Measurements from ENCODE around the gene PARM1.
"Not testable (repeated sequence)": the region's sequence is repeated elsewhere in the genome, so short reads cannot be mapped to it uniquely, and the experiment has no call there.

PARM1 gene

DNA sequence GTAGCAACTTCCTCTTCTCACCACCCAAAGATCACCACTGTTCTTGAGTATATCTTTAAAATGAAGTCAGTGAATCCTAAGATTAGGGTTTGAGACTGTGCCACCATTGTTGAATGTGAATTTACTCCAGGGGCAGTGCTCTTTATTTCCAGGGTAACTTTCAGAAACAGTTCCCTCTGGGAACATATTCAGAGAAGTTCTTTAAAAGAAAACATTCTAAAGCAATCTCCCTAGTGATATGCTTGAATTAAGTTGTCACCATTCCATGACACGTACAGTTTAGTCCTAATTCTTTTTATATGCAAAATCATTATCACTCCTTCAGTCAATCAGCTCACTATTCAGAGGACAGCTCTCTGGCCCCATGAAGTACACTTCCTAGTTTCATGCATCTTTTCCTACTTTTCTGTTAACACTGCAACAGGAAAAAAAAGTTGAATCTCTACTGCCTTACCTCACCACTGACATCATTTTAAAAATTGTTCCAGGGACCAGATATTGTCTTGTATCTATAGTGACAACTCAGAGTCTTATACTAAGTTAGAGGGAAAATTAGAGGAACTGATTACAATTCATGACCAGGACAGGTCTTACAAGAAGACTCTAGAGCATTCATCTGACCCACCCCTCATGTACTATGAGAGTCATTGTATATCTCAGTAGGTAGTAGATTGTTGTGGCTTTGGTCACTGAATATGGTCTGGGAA is 49.8 kb downstream of the PARM1 start:
- no peak for DNase-seq (ENCODE audit: low read depth in 1 of 2, low spot score in 1 of 2)

DNA sequence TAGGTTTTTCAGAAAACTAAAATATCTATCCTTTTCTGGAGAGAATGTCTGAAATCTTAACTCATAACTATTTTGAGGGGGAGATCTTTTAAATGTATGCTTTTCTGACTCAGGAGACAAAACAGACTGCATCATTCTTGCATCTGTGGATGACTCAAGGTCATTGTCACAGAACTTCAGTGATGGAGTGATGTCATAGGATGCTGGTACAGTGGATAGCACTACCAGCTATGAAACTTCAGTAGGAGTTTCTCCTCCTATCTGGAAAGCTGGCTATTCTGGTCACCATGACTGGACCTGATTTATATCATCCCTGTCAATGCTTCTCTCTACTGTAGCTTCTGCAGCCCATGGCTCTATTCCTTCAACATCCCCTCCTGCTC is 50.3 kb downstream of the PARM1 start:
- DNase-seq (ENCODE audit: low read depth in 1 of 2, low spot score in 1 of 2) = no peak

DNA sequence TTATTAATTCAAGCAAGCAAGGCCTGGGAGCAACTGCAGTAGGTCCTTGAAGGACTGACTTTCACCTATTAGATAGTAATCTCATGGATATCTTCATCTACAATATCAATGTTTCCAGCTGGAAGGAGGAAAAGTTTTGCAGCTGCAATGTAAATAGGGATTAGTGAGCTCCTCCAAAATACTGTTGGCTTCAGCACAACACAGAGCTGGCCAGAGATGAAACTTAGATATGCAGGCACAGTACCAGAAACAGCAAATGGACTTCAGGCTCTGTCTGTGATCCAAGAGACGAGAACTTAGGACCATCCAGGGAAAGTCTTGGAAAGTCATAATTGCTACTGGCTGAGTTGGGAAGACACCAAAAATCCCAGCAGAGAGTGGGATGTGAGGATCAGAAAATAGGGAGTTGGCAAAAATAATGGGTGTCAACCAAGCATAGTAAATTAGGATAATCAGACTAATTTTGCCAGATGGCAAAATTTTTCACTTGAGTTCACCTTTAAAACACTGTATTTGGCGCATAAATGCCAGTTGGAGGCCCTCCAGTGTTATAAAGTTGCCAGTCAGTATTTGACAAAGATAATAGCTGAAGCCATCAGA is 57.5 kb downstream of the PARM1 start:
- DNase-seq (ENCODE audit: low read depth in 1 of 2, low spot score in 1 of 2) = no peak

DNA sequence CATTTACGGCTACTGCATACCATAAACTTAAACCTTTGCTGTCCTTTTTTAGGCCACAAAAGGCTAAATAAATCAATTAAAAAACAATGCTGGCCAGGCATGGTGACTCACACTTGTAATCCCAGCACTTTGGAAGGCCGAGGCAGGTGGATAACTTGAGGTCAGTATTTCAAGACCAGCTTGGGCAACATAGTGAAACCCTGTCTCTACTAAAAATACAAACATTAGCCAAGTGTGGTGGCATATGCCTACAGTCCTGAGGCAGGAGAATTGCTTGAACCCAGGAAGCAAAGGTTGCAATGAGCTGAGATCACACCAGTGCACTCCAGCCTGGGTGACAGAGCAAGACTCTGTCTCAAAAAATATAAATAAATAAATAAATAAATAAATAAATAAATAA is 61.5 kb downstream of the PARM1 start:
- DNase-seq (ENCODE audit: low read depth in 1 of 2, low spot score in 1 of 2) = not testable (repeated sequence)

DNA sequence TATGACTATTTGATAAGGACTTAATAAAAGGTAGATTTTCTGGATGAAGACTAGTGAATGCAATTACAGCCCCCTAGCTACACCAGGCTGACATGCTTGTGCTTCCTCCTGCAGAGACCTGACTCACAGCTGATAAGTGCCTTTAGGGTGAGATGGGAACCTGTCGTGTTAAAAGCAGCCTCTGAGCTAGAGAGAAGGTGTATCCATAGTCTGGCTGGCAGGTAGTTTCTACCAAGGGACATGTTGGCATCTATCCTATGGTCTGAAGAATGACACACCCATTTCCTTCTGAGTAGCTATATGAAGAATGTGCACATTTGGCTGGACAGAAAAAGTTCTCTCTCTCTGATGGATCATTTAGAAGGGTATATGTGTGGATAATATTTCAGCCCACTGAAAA is 64.1 kb downstream of the PARM1 start:
- DNase-seq (ENCODE audit: low read depth in 1 of 2, low spot score in 1 of 2) = no peak

DNA sequence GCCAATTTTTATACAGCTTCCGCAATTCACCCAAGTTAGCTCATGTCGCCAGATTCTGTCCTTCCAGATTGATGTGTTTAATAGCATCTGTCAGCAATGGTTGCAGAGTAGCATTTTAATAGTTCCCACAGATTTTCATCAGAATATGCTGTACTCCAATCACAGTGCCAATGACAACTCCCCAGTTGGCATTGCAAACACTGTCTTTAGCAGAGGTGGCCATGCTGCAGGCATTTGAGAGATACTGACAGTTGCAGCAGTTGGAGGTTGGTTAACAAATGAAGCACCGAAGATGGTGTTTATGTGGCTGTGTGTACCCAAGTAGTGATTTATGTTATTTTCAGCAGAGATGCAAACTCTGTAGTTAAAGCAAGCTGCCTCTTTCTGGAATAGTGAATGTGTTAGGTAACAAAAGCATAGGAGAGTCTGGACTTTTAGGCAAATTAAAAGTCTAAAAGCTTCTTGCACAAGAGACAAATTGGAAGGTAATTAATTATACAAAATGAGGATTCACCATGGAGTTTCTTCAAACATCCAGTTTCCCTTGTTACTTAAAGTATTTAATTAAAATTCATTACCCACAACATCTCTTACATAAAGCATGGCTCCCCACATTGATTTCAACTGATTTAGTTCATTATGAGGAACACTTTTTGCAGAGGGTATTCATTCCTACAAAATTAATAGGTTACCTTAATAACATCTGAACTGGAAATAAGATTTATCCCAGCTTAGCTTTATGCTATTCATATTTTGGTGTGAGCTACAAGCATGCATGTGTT is 65.2 kb downstream of the PARM1 start:
- no peak for DNase-seq (ENCODE audit: low read depth in 1 of 2, low spot score in 1 of 2)

DNA sequence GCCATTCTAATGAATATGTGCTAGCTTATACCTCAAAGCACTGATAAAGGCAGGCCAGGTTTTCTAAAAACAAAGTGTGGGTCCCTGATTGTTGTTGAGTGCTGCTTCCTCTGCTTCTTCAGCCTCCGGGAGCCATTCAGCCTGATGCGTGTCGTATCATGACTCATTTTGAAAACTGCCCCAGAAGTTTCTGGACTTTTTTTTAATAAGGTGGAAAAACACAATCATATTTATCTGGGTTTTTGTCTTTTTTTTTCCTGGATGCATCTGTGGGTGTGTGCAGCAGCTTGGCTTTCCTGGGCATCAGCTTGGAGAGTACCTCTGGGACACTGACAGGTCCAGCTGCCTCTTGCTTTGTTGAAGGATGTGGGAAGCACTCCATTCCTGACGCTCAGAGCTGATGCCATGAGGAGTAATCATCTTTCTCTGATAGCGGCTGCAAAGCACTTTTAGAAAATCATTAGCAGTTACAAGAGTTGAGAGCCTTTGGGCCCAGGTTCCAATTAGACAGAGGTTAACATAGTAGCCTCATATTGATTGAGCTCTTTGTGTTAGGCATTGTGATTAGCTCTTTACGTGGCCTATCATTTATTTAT is 66.9 kb downstream of the PARM1 start:
- no peak for DNase-seq (ENCODE audit: low read depth in 1 of 2, low spot score in 1 of 2)

DNA sequence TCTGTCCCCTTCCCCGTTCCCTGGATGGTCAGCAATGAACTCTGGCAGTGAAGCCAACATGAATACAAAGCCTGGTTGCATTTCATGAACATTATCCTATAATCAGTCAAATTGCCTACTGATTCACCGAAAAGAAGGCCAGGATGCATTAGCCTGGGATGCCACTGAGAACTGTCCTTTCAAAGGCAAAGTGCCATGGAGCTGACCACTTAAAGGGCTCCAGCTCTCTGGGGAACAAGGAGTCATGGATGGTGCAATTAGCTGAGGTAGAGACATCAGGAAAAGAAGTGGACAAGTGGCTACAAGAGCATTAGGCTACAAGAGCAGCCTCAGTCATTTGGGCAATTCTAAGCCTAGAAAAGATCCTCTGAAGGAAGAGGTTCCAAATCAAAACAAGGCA is 69.0 kb downstream of the PARM1 start:
- DNase-seq (ENCODE audit: low read depth in 1 of 2, low spot score in 1 of 2) = no peak

DNA sequence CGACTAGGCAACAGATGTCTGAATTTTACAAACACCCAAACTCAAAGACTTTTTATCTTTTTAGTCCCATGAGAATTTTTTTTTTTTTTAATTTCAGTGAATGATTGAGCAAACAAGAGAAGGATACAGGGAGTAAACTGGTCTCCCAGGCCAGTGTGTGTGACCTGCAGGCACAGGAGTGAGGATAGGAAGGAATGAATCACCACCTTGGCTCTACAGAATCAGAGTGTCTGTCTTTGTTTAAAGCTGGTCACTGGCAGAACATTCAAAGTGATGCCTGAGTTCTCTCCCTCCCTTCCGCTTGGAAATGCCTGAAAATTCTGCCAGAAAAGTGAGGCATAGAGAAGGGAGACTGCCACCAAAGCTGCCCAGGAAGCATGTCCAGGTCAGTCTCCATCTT is 69.5 kb downstream of the PARM1 start:
- DNase-seq (ENCODE audit: low read depth in 1 of 2, low spot score in 1 of 2) = no peak

DNA sequence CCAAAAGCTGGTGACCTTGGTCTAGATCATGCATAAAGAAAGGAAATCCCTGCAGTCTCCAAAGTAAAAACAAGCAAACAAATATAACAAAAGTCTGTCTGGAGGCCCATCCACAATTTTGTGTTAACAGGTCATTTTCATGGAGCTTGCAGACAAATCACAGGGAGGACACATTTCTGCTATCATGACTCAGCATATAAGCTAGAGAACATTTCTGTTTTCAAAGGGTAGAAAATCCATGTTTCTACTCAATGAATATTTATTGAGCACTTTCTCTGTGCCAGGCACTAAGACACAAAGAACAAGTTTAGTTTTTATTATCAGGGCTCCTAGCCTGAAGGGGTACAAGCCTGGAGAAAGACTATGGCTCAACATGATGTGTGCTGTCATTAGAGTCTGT is 71.1 kb downstream of the PARM1 start:
- DNase-seq (ENCODE audit: low read depth in 1 of 2, low spot score in 1 of 2) = no peak

DNA sequence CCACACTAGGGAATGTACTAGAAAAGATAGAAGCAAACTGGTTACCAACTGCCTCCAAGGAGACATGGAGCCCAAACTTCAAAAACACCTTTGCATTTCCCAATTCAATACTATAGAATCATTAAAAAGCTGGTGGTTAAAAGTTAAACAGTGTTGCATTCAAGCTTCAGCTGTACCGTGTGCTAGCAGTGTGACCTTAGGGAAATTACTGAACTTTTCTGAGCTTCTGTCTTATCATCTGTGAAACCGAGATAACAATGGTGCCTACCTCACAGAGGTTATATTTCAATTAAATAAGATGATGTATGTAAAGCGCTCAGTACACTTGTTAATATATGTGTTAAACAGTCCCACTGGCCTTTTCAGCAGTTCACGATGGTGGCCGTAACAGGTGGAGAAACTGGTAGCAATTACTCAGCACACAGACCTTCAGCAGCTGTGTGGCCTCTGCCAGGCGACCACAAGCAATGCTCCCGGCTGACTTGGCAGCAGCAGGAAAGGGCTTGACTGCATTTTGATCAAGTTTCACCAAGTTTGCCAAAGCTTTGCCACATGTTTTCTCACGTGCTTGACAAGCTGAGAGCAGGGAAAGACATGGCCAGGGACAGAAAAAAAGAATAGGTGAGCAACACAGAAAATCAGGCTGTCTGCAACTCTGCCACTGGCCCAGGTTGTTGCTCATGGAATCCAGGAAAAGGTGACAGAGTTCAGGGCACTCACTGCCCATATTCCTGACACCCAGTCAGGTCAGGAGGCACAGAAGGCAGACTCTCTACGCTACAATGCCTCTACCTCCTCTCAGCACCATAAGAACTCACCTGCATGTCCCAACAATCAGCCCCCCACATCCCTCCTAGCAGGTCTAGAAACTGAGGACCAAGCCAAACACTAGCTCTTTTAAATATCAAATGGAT is 72.1 kb downstream of the PARM1 start:
- no peak for DNase-seq (ENCODE audit: low read depth in 1 of 2, low spot score in 1 of 2)

DNA sequence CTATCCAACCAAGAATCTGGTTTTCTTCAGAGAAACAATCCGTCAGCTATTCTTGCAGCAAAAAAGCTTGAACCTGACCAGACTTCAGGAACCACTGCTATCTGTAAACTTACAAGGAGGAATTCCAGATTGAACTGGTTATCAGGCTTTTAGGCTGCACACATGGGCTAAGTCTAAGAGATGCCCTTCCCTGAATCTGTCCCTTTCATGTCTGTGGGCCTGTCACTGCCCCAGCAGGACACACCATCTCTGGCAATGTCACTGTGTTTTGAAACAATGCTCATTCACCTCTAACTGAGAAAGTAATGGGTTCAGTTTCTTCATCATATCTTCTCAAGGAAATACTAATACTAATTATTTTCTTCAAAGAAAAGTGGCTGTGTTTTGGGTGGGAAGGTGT is 72.8 kb downstream of the PARM1 start:
- DNase-seq (ENCODE audit: low read depth in 1 of 2, low spot score in 1 of 2) = no peak

DNA sequence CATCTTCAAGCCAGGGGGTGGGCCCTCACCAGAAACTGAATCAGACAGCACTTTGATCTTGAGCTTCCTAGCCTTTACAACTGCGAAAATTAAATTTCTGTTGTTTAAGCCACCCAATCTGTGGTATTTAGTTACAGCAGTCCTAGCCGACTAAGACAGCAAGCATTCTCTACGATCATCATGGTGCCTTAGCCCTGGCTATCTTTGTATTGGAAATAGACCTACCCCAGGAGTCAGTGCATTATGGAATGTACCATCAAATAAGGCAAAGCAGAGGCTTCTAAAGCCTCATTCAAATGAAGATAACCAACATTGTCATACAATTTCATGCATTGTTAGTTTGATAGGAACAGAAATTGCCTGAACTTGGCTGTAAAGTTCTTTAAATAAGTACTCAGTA is 75.0 kb downstream of the PARM1 start:
- no peak for DNase-seq (ENCODE audit: low read depth in 1 of 2, low spot score in 1 of 2)

DNA sequence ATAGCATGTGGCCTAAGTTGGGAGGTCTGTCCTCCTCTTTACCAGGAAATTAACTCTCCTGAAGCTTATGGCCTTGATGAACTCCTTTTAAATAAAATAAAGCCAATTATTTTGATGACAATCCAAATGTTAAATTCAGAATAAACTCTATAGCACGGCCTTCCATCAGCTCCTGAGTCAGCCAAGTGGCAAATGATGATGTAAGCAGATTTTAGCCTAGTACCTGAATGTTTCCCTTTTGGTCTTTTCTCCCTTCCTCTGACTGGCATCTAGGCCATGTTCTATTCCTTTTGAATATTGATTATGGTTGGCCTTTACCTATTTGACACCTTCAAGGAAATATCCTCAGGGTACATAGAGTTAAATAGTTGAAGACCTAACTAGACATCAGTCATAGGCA is 76.2 kb downstream of the PARM1 start:
- no peak for DNase-seq (ENCODE audit: low read depth in 1 of 2, low spot score in 1 of 2)

DNA sequence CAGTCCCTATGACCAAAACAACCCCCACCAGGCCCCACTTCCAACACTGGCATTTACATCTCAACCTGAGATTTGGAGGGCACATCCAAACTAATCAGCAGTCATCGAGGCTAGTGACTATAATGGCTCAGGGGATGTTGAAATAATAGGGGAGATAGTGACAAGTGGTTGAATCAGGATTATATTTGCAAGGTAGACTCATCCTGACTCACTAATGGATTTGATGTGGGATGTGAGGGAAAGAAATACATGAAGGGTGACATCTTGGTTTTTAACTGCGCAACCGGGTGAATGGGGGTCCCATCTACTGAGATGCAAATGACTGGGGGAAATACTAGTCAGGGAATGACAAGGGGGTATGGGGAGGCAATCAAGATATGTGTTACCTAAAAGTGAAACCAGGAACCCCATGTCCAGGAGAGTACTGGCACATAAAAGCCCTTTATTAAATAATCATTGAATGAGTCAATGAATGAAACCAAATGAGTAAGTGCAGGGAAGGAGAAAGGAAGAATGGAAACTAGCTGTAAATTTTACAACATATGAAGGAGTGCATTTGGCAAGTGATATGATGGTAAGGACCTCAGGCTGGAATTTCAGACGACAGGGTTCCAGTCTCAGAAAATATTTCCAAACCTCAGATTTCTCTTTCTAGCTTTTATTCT is 78.3 kb downstream of the PARM1 start:
- DNase-seq (ENCODE audit: low read depth in 1 of 2, low spot score in 1 of 2) = no peak

DNA sequence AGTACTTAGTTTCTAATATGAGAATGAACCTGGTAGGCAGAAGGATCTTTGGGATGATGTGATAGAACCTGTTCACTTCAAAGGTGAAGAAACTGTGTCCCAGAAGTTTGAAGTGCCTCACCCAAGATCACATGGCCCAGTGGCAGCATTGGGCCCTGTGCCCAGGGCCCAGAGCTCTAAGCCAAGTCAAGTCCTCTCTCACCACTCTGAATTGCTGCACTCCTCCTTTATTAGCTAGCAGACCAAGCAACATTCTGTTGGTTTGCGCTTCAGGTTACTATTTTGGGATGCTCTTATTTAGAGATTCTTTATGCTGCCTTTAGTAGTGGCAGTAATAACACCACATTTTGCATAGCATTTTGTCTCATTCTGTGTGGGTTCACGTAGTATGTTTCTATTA is 82.7 kb downstream of the PARM1 start:
- DNase-seq (ENCODE audit: low read depth in 1 of 2, low spot score in 1 of 2) = no peak

DNA sequence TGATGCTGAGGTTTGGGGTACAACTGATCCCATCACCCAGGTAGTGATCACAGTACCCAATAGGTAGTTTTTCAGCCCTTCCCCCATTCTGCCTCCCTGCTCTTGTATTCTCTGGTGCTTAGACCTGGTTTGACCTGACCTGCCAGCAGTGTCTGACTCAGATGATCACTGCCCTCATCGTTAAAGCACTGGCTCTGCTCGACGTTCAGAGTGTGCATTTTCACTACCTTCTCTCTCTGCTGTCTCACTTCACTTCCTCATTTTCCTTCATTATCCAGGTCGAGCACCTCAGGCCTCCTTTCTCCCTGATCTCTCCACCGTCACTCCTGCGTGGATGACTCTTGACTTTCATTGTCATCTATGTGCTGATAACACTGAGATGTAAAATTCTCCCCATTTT is 83.6 kb downstream of the PARM1 start:
- no peak for DNase-seq (ENCODE audit: low read depth in 1 of 2, low spot score in 1 of 2)

DNA sequence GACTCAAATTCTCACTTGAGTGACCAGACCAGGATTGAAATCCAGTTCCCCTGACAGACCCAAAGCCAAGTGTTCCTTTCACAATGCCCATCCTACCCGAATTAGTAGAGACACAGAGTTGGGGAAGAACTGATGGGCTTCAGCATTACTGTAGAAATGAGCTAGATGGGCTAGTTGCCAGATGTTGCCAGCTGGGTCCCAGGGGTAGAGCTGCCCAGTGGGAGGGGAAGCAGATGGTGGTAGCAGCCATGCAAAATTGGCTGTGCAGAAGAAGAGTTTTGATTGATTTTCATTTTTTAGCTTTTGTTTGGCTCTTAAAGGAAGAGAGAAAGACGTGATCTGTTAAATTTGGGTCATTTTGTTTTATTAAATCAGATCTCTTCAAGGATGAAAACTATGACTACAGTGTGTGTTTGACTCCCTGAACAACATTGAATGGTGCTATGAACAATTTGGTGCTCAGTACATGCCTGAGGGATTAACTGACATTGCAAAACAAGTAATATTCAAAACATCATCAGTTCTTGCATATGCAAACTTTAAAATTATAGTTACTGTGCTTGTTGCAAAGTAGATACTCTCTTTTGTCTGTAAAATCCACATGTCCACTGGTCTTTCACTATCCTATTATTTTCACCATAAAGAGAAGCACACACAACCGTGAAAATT is 86.0 kb downstream of the PARM1 start:
- DNase-seq (ENCODE audit: low read depth in 1 of 2, low spot score in 1 of 2) = no peak

DNA sequence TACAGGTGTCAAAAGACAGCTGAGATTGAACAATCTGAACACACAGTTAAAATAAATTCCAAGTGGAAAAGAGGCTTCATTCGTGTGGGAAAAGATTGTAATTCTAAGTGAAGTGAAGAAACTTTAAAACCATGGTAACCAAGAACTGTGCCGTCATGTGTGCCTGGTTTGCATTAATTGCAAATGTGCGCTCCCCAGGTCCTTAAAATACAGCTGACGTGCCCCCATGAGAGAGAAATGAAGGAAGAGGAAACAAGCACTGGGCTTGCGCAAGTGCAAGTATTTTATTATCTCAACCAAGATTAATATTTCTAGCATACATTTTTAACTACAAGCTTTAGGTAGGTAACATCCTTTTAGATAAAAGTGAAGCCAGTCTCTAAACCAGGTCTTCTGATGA is 92.5 kb downstream of the PARM1 start:
- DNase-seq (ENCODE audit: low read depth in 1 of 2, low spot score in 1 of 2) = no peak

All from activated CD4-positive, alpha-beta T cell treated with anti-CD3 and anti-CD28 coated beads, Interleukin-2, amount 50 U/mL, for 24 hours (primary cell).